K562 (cell line): ENCODE data around the gene ILF2.

Experiments
- BRD4 ChIP-seq: fragments of 200-600 bp; sonication (generic); IDR thresholded peaks from 2 replicates; pipeline ENCODE4 v1.6.1; 2017; ENCODE audit warnings: inconsistent platforms
- CREB1 ChIP-seq, 2 experiments: sonication (generic) in 1 of 2; formaldehyde crosslinking in 1 of 2; IDR thresholded peaks; 2 replicates each; pipeline versions ENCODE4 v1.6.1 to v1.8.0; 2012 to 2022; ENCODE audit warnings: inconsistent platforms in 1 of 2, mild to moderate bottlenecking in 1 of 2, missing genetic modification reagents in 1 of 2, moderate library complexity in 1 of 2
- EP300 ChIP-seq: IDR thresholded peaks from 2 replicates; pipeline ENCODE4 v1.6.1; 2012; ENCODE audit warnings: low read length, improper control_type of control experiment
- EZH2 ChIP-seq: IDR thresholded peaks from 2 replicates; pipeline ENCODE4 v1.6.1; 2012; ENCODE audit warnings: low read depth, mild to moderate bottlenecking, inconsistent platforms, low read length, borderline replicate concordance
- KDM1A ChIP-seq, 2 experiments: fragments of 450-650 bp; IDR thresholded peaks; 2 replicates each; pipeline ENCODE4 v1.6.1; 2016; ENCODE audit warnings: mild to moderate bottlenecking in 2 of 2
- SMC3 ChIP-seq: conservative IDR thresholded peaks from 2 replicates; pipeline ENCODE4 v1.6.1; 2011; ENCODE audit warnings: low read depth, low read length, improper control_type of control experiment; ENCODE audit not compliant: insufficient read depth
- TAF1 ChIP-seq: IDR thresholded peaks from 2 replicates; pipeline ENCODE4 v1.6.1; 2011; ENCODE audit warnings: mild to moderate bottlenecking, low read length, moderate library complexity; ENCODE audit not compliant: insufficient read depth, control insufficient read depth, severe bottlenecking; ENCODE audit errors: extremely low read depth
- ZNF41 ChIP-seq: fragments of 250-450 bp; sonication (Bioruptor Pico); conservative IDR thresholded peaks from 2 replicates; pipeline ENCODE4 v1.4.0; 2020; ENCODE audit warnings: mild to moderate bottlenecking
- ZSCAN29 ChIP-seq: fragments of 450-650 bp; IDR thresholded peaks from 2 replicates; pipeline ENCODE4 v1.6.1; 2017
- TF ChIP-seq, protein P1 (sequence below), 3 experiments: IDR thresholded peaks in 2 of 3; conservative IDR thresholded peaks in 1 of 3; 2 replicates each; pipeline ENCODE4 v1.5.1; 2011 to 2012; ENCODE audit warnings: low read length in 3 of 3, mild to moderate bottlenecking in 3 of 3, control low read depth in 2 of 3, improper control_type of control experiment in 1 of 3, inconsistent platforms in 1 of 3, low read depth in 1 of 3, mixed read lengths in 1 of 3, moderate library complexity in 1 of 3; ENCODE audit not compliant: insufficient read depth in 2 of 3
- TF ChIP-seq, protein P2 (sequence below): sonication (generic); formaldehyde crosslinking; IDR thresholded peaks from 2 replicates; pipeline ENCODE4 v1.5.0; 2020; ENCODE audit warnings: missing genetic modification reagents
- TF ChIP-seq, protein P3 (sequence below), 2 experiments: fragments of 450-650 bp in 1 of 2; sonication (generic) in 1 of 2; formaldehyde crosslinking in 1 of 2; IDR thresholded peaks; 2 replicates each; pipeline versions ENCODE4 v1.7.1 to v1.9.0; 2016 to 2022; ENCODE audit warnings: inconsistent platforms in 1 of 2, mild to moderate bottlenecking in 1 of 2, missing genetic modification reagents in 1 of 2
- TF ChIP-seq, protein P4 (sequence below): sonication (generic); formaldehyde crosslinking; IDR thresholded peaks from 2 replicates; pipeline ENCODE4 v1.9.0; 2022; ENCODE audit warnings: mild to moderate bottlenecking, missing genetic modification reagents
- TF ChIP-seq, protein P5 (sequence below): sonication (generic); formaldehyde crosslinking; IDR thresholded peaks from 2 replicates; pipeline ENCODE4 v1.9.0; 2022; ENCODE audit warnings: mild to moderate bottlenecking, missing genetic modification reagents

DNA sequence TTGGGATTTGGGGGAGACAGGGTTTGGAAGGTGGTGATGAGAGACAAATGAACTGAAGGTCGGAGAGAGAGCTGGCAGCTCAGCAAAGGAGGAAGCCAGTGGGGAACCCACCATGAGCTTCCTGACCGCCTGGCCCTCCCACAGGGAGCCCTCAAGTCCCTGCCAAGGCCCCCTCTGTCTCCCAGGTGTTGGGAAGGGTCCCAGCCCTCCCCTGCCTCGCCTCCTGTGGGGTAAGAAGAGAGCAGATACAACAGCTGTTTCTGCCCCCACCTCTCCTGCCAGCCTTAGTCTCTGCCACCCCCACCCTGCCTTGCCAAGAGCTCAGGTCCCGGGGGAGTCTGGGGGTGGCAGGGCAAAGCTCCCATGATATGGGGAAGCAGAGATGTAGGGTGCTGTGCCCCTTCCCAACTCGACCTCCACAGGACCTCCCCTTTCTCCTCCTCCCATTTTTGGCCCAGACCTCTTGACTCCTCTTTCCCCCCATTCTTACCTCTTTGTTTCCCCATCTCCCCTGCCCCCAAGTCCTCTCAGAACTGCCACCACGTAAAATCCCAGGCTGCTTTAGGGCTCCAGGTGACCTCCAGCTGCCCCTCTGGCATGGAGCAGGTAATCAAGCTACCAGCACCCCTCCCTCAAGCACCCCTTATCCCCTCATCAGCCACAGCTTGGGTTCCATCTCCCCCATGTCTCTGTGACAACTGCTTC is 42.0 kb downstream of the ILF2 start:
- TF ChIP-seq, protein P1, sequence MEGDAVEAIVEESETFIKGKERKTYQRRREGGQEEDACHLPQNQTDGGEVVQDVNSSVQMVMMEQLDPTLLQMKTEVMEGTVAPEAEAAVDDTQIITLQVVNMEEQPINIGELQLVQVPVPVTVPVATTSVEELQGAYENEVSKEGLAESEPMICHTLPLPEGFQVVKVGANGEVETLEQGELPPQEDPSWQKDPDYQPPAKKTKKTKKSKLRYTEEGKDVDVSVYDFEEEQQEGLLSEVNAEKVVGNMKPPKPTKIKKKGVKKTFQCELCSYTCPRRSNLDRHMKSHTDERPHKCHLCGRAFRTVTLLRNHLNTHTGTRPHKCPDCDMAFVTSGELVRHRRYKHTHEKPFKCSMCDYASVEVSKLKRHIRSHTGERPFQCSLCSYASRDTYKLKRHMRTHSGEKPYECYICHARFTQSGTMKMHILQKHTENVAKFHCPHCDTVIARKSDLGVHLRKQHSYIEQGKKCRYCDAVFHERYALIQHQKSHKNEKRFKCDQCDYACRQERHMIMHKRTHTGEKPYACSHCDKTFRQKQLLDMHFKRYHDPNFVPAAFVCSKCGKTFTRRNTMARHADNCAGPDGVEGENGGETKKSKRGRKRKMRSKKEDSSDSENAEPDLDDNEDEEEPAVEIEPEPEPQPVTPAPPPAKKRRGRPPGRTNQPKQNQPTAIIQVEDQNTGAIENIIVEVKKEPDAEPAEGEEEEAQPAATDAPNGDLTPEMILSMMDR (IDR thresholded peaks at IDR 0.05 in 2 of 3, conservative IDR thresholded peaks at IDR 0.05 in 1 of 3; ENCODE audit: insufficient read depth in 2 of 3, low read depth in 1 of 3, low read length in 3 of 3), result no peak
- TF ChIP-seq CREB1 (IDR thresholded peaks at IDR 0.05) (no peak), CREB1 (CRISPR knock-in tag; IDR thresholded peaks at IDR 0.05) (no peak), KDM1A (IDR thresholded peaks at IDR 0.05) (no peak), TAF1 (no peak), ZSCAN29 (no peak), EZH2 (no peak), EP300 (no peak), ZNF41 (CRISPR knock-in tag) (no peak), BRD4 (no peak), SMC3 (no peak)
- TF ChIP-seq, protein P2, sequence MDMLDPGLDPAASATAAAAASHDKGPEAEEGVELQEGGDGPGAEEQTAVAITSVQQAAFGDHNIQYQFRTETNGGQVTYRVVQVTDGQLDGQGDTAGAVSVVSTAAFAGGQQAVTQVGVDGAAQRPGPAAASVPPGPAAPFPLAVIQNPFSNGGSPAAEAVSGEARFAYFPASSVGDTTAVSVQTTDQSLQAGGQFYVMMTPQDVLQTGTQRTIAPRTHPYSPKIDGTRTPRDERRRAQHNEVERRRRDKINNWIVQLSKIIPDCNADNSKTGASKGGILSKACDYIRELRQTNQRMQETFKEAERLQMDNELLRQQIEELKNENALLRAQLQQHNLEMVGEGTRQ (CRISPR knock-in tag), result no peak
- TF ChIP-seq, protein P3, sequence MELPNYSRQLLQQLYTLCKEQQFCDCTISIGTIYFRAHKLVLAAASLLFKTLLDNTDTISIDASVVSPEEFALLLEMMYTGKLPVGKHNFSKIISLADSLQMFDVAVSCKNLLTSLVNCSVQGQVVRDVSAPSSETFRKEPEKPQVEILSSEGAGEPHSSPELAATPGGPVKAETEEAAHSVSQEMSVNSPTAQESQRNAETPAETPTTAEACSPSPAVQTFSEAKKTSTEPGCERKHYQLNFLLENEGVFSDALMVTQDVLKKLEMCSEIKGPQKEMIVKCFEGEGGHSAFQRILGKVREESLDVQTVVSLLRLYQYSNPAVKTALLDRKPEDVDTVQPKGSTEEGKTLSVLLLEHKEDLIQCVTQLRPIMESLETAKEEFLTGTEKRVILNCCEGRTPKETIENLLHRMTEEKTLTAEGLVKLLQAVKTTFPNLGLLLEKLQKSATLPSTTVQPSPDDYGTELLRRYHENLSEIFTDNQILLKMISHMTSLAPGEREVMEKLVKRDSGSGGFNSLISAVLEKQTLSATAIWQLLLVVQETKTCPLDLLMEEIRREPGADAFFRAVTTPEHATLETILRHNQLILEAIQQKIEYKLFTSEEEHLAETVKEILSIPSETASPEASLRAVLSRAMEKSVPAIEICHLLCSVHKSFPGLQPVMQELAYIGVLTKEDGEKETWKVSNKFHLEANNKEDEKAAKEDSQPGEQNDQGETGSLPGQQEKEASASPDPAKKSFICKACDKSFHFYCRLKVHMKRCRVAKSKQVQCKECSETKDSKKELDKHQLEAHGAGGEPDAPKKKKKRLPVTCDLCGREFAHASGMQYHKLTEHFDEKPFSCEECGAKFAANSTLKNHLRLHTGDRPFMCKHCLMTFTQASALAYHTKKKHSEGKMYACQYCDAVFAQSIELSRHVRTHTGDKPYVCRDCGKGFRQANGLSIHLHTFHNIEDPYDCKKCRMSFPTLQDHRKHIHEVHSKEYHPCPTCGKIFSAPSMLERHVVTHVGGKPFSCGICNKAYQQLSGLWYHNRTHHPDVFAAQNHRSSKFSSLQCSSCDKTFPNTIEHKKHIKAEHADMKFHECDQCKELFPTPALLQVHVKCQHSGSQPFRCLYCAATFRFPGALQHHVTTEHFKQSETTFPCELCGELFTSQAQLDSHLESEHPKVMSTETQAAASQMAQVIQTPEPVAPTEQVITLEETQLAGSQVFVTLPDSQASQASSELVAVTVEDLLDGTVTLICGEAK (IDR thresholded peaks at IDR 0.05), result no peak
- TF ChIP-seq, protein P3 (CRISPR knock-in tag; IDR thresholded peaks at IDR 0.05), result no peak
- TF ChIP-seq, protein P4, sequence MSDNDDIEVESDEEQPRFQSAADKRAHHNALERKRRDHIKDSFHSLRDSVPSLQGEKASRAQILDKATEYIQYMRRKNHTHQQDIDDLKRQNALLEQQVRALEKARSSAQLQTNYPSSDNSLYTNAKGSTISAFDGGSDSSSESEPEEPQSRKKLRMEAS, result no peak
- TF ChIP-seq, protein P5, sequence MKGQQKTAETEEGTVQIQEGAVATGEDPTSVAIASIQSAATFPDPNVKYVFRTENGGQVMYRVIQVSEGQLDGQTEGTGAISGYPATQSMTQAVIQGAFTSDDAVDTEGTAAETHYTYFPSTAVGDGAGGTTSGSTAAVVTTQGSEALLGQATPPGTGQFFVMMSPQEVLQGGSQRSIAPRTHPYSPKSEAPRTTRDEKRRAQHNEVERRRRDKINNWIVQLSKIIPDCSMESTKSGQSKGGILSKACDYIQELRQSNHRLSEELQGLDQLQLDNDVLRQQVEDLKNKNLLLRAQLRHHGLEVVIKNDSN (CRISPR knock-in tag), result no peak
